Keratinocyte (primary cell): Measurements from ENCODE around the gene DOK5. TPM values are rescaled to one million over a fixed set of nuclear protein-coding genes. Genes with fewer than 3 reads are reported as not detected.

ENCODE experiments used
- DNase-seq: peaks from one replicate; pipeline ENCODE4 v3.0.0-alpha.2; 2011; ENCODE audit warnings: low read depth, missing footprints, low spot score
- FAIRE-seq: peaks from 2 replicates; lab custom pipeline; 2011; peaks lifted over from hg19 to GRCh38; lab: Jason Lieb, UNC
- H2AFZ ChIP-seq: 2 replicates; pipeline ENCODE4 v1.6.0; 2012; ENCODE audit warnings: low read length, control low read depth, inconsistent platforms; ENCODE audit not compliant: control insufficient read depth
- H3K27ac ChIP-seq: 2 replicates; pipeline ENCODE4 v1.5.1; 2011; ENCODE audit warnings: low read length; ENCODE audit not compliant: control insufficient read depth, insufficient read depth
- H3K27me3 ChIP-seq: 3 replicates; pipeline ENCODE4 v1.6.0; 2011; ENCODE audit warnings: low read length; ENCODE audit not compliant: control insufficient read depth, insufficient read depth; ENCODE audit errors: extremely low read depth
- H3K36me3 ChIP-seq, 2 experiments: 2 replicates in 1 of 2; 3 replicates in 1 of 2; pipeline ENCODE4 v1.5.1; 2011; ENCODE audit warnings: low read length in 2 of 2, mild to moderate bottlenecking in 1 of 2; ENCODE audit not compliant: control insufficient read depth in 2 of 2, insufficient read depth in 2 of 2; ENCODE audit errors: extremely low read depth in 1 of 2
- H3K4me1 ChIP-seq: 3 replicates; pipeline ENCODE4 v1.5.1; 2011; ENCODE audit warnings: low read length; ENCODE audit not compliant: control insufficient read depth, insufficient read depth; ENCODE audit errors: extremely low read depth
- H3K4me2 ChIP-seq: 3 replicates; pipeline ENCODE4 v1.6.0; 2011; ENCODE audit warnings: low read depth, low read length; ENCODE audit not compliant: control insufficient read depth, insufficient read depth; ENCODE audit errors: extremely low read depth
- H3K4me3 ChIP-seq, 3 experiments: fragments of 200-600 bp in 1 of 3; sonication (generic) in 1 of 3; 2 replicates in 2 of 3; 3 replicates in 1 of 3; pipeline ENCODE4 v1.5.1; 2011 to 2016; ENCODE audit warnings: low read length in 3 of 3, mild to moderate bottlenecking in 3 of 3, control low read depth in 2 of 3, inconsistent platforms in 1 of 3, low read depth in 1 of 3, mixed read lengths in 1 of 3, mixed run types in 1 of 3, moderate library complexity in 1 of 3; ENCODE audit not compliant: control insufficient read depth in 2 of 3, insufficient read depth in 2 of 3; ENCODE audit errors: extremely low read depth in 1 of 3
- H3K79me2 ChIP-seq: 2 replicates; pipeline ENCODE4 v1.6.0; 2012; ENCODE audit warnings: low read length; ENCODE audit not compliant: control insufficient read depth, insufficient read depth
- H3K9ac ChIP-seq: 3 replicates; pipeline ENCODE4 v1.6.0; 2011; ENCODE audit warnings: low read length; ENCODE audit not compliant: control insufficient read depth, insufficient read depth; ENCODE audit errors: extremely low read depth
- H3K9me1 ChIP-seq: 3 replicates; pipeline ENCODE4 v1.6.0; 2011; ENCODE audit warnings: low read length; ENCODE audit not compliant: control insufficient read depth, insufficient read depth; ENCODE audit errors: extremely low read depth
- H3K9me3 ChIP-seq: 2 replicates; pipeline ENCODE4 v1.5.1; 2012; ENCODE audit warnings: low read depth, low read length; ENCODE audit not compliant: control insufficient read depth
- H4K20me1 ChIP-seq: 3 replicates; pipeline ENCODE4 v1.6.0; 2011; ENCODE audit warnings: low read length; ENCODE audit not compliant: control insufficient read depth, insufficient read depth; ENCODE audit errors: extremely low read depth
- CTCF ChIP-seq, 3 experiments: IDR thresholded peaks in 1 of 3; conservative IDR thresholded peaks in 1 of 3; optimal IDR thresholded peaks in 1 of 3; 2 replicates in 2 of 3; 3 replicates in 1 of 3; pipeline versions ENCODE3 to v1.5.1; 2011; ENCODE audit warnings: low read length in 3 of 3, mild to moderate bottlenecking in 3 of 3, moderate library complexity in 2 of 3, control low read depth in 1 of 3, inconsistent platforms in 1 of 3; ENCODE audit not compliant: insufficient read depth in 2 of 3; ENCODE audit errors: extremely low read depth in 1 of 3
- EZH2 ChIP-seq: IDR thresholded peaks from one replicate; pipeline ENCODE4 v1.6.1; 2012; ENCODE audit warnings: inconsistent platforms, mild to moderate bottlenecking, low read length, moderate library complexity
- dilution Hi-C: fragments of 300-500 bp; cut with MboI; formaldehyde crosslinking; loops from one replicate; pipeline ENCODE4 v1.7.0; 2020; ENCODE audit warnings: low sequenced_read_pairs; ENCODE audit not compliant: extremely low pct_ligation_motif_present
- polyA plus RNA-seq, 5 experiments: library from polyadenylated mRNA; depleted of rRNA in 3 of 5; stranded (reverse) in 3 of 5; stranded (forward) in 1 of 5; unstranded in 1 of 5; fragments of >200 nt; gene quantifications; 1 replicate in 1 of 5; 2 replicates in 3 of 5; 3 replicates in 1 of 5; pipeline versions ENCODE4 v1.2.1 to v1.2.3, GENCODE V29; 2011 to 2012; ENCODE audit warnings: missing spikeins in 2 of 5, low read depth in 1 of 5, low replicate concordance in 1 of 5

The DOK5 gene
- polyA plus RNA-seq, 1 donor (not counting 4 experiments of a cell fraction or from before 2014, with no cell fraction given): not detected

GRCh38 chr20:54450207-54450606, 25.2 kb upstream of the DOK5 start:
- Histone ChIP-seq H3K36me3 (no peaks in the 10 kb centered on the region), H3K9ac (no peak overlapping the region), H3K79me2 (no peaks in the 10 kb centered on the region), H3K4me1 (no peaks in the 10 kb centered on the region), H4K20me1 (no peaks in the 10 kb centered on the region), H2AFZ (no peak overlapping the region), H3K27me3 (no peaks in the 10 kb centered on the region), H3K4me2 (no peak overlapping the region), H3K4me3 (no peak overlapping the region), H3K9me3 (no peaks in the 10 kb centered on the region), H3K9me1 (no peaks in the 10 kb centered on the region), H3K27ac (no peak overlapping the region)
- no peak for TF ChIP-seq EZH2
- no peak for TF ChIP-seq CTCF (optimal IDR thresholded peaks at IDR 0.05 in 1 of 3, IDR thresholded peaks at IDR 0.05 in 1 of 3, conservative IDR thresholded peaks at IDR 0.05 in 1 of 3; ENCODE audit: extremely low read depth in 1 of 3, insufficient read depth in 2 of 3, low read length in 3 of 3)
- dilution Hi-C loops: no loop called here
- FAIRE-seq (no peak), DNase-seq (no peak)

DNA sequence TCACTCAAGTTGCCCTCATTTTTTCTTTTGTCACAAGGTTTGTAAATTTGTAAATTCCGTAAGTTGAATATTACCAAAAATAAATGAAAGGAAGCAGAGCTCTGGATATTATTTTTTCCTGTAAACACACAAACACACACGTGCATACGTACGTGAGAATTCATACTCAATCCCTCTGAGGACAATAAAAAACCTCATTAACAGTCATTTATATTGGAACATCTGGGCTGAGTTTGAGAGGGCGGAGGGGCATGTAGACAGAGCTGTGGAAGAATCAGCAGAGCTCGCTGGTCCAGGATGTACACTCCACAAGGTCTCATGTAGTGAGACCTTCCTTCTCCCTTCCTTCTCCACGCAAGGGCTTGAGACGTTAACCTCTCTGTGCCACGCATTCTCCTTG, 24.2 kb upstream of the DOK5 start:
- Histone ChIP-seq H3K4me2 (no peak overlapping the region), H3K4me1 (no peaks in the 10 kb centered on the region), H3K9me1 (no peaks in the 10 kb centered on the region), H2AFZ (no peak overlapping the region), H4K20me1 (no peaks in the 10 kb centered on the region), H3K4me3 (no peak overlapping the region), H3K9me3 (no peaks in the 10 kb centered on the region), H3K27ac (no peak overlapping the region), H3K79me2 (no peaks in the 10 kb centered on the region), H3K9ac (no peak overlapping the region), H3K36me3 (no peaks in the 10 kb centered on the region), H3K27me3 (no peaks in the 10 kb centered on the region)
- no peak for TF ChIP-seq EZH2
- TF ChIP-seq CTCF (optimal IDR thresholded peaks at IDR 0.05 in 1 of 3, IDR thresholded peaks at IDR 0.05 in 1 of 3, conservative IDR thresholded peaks at IDR 0.05 in 1 of 3; ENCODE audit: extremely low read depth in 1 of 3, insufficient read depth in 2 of 3, low read length in 3 of 3): no peak
- DNase-seq (no peak), FAIRE-seq (no peak)
- dilution Hi-C loops: no loop called here
